Hair follicular keratinocyte (primary cell): Measurements from ENCODE around the gene GJB1. TPM values are rescaled to one million over a fixed set of nuclear protein-coding genes. Genes with fewer than 3 reads are reported as not detected.

Source experiments
- total RNA-seq: library from RNA; depleted of rRNA; stranded (reverse); fragments of >200 nt; gene quantifications from 2 replicates; pipeline ENCODE4 v1.2.3, GENCODE V29; 2015

GJB1 gene
- not detected in 2 replicates for total RNA-seq

DNA sequence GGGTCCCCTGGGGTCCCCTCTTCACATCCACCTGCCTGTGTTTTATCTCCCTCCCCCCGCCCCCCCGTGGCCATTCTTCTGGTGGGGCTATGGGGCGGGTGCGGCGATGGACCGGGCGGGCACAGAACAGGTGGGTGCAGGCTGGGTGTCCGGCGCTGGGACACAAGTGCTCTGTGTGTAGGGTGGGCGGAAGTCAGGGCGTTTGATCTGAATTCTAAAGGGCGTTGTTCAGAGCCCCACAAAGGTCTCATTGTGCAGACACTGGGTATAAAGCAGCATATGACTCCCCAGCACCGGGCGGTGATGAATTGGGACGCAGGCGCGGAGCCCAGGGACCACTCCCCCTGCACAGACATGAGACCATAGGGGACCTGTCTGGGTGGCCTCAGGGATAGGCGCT, at the start of gene GJB1:
Gene GJB1, plus strand, starts transcription at position 296 of the 400 bp plus-strand sequence. CDS start 484 bp downstream, outside the sequence.

DNA sequence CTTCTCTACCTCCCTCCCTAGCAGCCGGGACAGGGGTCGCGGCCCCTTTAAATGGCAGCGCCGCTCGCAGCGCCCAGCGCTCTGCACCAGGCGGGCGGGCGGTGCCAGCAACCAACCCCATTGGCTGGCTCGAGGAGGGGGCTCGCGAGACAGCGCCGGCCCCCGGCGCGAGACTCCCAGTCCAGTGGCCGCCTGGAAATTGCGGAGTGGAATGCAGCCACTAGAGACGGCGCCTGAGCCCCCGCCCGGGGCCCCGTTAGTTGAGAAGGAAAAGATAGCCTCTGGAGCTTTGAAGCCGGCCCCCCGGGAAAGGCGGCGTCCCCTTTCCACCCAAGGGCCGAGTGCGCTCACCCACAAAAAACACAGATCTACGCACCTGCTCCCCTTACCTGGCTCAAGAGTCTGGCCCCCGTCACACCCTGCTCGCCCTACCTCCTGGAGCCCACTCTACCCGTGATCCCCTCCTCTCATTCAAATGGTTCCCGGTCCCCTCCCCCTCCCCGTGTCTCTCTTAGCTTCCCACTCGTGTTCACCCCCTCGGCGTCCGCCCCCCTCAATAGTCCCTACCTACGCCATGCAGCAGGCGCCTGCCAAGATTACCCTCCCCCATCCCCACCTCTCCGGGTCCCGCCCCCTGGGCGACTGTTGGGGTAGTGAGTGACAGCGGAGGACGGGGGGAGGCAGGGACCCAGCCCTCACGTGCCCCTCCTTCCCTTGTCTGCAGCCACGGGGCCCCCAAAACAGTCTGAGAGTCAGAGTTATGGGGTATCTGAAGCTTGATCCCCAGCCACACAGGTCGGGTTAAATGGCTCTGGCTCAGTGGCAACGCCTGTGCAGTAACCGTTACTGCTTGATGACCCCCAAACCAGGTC, 31.3 kb downstream of the GJB1 start, which contains the start of gene ZMYM3:
Gene ZMYM3, minus strand, starts transcription at position 49 of the 872 bp plus-strand sequence. CDS start 885 bp downstream, outside the sequence.

Other genes with a start within 250 kb of the GJB1 start
- gene SNX12, start 154.9 kb upstream of the GJB1 start, total RNA-seq = 54.4 and 68.9 TPM in 2 replicates
- gene FOXO4, start 127.4 kb upstream of the GJB1 start, total RNA-seq = 1.6 and 2.9 TPM in 2 replicates
- not detected in 2 replicates for gene CXorf65, start 116.5 kb upstream of the GJB1 start, total RNA-seq
- not detected in 2 replicates for gene IL2RG, start 111.6 kb upstream of the GJB1 start, total RNA-seq
- gene MED12, start 104.6 kb upstream of the GJB1 start, total RNA-seq = 11.0 and 16.0 TPM in 2 replicates
- not detected in 2 replicates for gene NLGN3, start 78.4 kb upstream of the GJB1 start, total RNA-seq
- 7.8 and 9.5 TPM in 2 replicates for gene ZMYM3, start 30.9 kb downstream of the GJB1 start, total RNA-seq
- gene NONO, start 60.4 kb downstream of the GJB1 start, total RNA-seq = 232 and 281 TPM in 2 replicates
- 0.23 and 1.7 TPM in 2 replicates for gene ITGB1BP2, start 78.5 kb downstream of the GJB1 start, total RNA-seq
- gene TAF1, start 143.1 kb downstream of the GJB1 start, total RNA-seq = 8.0 and 16.4 TPM in 2 replicates